CD4-positive, alpha-beta T cell treated with Interleukin-17A for 1 hour (primary cell): Measurements from ENCODE around the gene DNAAF1.

Source experiments
- DNase-seq: peaks from one replicate; pipeline ENCODE4 v3.0.0-alpha.2; 2020

The DNAAF1 gene

DNA sequence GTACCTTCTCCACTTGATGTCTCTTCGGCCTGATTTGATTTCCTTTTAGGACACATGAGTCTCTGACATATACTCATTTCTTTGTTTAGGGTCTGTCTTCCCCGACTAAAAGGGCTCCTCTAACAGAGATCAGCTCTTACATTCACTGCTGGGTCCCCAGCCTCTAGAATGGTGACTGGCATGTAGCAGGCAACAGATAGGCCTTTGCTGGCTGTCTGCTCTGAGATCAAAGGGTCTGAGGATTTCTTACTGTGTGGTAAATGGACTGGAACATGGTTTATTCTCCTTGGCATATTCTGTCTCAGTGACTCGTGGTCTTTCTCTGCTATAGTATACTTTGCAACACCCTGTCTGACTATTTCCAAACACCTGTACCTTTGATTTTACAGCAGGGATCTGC is 16.7 kb downstream of the DNAAF1 start:
- no peak for DNase-seq

DNA sequence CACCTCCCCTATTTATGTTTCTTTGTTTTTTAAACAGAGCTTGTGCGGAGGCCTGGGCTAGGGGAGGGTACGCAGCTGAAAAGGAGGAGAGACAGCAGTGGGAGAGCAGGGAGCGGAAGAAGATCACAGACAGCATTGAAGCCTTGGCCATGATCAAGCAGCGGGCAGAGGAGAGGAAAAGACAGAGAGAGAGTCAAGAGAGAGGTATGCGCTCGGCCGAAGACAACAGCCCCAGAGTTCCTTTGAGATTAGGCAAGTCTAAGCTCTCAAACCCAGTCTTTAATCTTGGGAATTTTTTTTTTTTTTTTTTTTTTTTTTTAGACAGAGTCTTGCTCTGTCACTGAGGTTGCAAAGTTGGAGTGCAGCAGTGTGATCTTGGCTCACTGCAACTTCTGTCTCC is 20.6 kb downstream of the DNAAF1 start:
- DNase-seq: no peak

DNA sequence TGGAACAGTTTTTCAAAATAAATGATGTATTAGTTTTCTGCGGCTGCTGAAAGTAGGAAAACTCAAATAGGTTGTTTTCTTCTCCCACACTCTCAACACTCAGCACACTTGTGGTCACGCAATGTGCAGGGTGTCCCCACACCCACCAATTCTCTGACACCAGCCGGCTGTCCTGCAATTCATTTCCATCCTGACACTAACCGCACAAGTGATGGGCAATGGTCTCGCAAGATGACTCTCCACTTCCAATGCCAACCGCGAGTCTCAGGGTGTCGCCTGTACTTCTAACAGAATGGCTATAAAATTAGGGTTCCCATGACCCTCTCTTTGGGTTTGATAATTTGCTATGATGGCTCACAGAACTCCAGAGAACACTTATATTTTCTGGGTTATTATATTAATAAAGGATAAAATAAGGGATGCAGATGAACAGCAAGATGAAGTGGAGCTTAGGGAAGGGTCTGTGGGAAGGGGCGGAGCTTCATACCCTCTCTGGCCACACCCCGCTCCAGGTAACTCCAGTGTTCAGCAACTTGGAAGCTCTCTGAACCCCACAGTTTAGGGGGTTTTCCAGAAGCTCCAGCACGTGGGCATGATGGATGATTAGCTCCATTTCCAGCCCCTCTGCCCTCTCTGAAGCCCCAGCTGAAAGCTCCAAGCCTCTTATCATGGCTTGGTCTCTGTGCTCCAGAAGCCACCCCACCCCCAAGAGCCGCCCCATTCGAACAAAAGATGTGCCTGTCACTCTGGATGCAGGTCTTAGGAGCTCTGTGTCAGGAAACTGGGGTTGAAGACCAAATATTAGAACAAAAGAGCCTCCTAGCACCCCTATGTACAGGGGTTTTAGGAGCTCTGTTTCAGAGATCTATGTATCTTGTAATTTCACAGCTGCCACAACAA is 21.9 kb downstream of the DNAAF1 start:
- DNase-seq: no peak

DNA sequence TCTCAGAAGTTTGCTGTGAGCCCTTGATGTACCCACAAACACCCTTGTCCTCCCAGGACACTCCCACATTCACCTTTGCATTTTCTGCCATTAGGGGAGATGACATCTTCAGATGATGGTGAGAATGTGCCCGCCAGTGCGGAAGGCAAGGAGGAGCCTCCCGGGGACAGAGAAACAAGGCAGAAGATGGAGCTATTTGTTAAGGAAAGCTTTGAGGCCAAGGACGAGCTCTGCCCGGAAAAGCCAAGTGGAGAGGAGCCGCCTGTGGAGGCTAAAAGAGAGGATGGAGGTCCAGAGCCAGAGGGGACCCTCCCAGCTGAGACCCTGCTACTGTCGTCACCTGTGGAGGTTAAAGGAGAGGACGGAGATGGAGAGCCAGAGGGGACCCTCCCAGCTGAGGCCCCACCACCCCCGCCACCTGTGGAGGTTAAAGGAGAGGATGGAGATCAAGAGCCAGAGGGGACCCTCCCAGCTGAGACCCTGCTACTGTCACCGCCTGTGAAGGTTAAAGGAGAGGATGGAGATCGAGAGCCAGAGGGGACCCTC is 24.7 kb downstream of the DNAAF1 start:
- no peak for DNase-seq

DNA sequence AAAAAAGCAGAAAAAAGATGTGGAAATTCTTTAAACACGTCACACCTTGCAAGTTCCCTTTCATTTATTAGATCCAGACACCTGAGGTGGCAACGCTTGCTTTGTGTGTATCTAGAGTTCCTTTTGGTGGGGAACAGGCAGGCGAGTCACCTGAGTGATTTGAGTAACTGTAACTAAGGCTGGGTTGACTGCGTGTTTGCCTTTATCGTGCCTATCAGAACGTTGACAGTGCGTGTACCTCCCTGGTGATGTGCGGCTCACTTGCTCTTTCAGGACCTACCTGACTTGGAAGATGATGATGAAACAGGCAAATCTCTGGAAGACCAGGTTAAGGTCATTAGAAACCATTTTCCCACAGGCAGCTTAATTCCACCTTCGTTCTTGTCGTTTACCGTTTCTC is 29.3 kb downstream of the DNAAF1 start:
- DNase-seq: no peak

DNA sequence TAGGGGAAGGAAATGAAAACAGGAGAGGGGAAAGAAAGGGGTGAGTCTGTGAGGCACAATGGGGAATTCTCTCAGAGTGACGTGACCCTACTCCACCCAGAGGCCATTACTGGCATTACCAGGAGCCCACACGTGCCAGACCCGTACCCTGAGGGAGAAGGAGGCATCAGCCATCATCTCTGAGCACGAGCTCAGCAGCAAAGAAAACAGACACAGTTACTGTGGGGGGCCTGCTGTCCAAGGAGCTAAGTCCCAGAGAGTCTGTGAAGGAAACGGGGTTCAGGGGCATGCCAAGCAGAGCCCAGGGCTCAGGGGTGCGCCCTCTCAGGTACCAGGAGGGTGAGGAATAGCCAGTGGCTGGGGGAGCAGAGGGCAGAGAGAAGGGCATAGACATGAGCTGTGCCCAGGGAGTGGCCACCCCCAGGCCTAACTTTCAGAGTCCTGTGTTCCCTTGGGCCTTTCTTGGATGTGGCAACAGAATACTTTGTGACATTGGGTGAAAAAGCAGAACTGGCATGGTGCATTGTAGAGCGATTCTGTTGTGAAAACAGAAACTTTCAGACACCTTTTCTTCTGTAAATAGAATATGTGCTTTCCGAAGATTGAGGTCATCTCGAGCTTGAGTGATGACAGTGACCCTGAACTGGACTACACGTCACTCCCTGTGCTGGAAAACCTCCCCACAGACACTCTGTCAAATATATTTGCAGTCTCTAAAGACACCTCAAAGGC is 30.4 kb downstream of the DNAAF1 start:
- DNase-seq: peak; percentile 11

DNA sequence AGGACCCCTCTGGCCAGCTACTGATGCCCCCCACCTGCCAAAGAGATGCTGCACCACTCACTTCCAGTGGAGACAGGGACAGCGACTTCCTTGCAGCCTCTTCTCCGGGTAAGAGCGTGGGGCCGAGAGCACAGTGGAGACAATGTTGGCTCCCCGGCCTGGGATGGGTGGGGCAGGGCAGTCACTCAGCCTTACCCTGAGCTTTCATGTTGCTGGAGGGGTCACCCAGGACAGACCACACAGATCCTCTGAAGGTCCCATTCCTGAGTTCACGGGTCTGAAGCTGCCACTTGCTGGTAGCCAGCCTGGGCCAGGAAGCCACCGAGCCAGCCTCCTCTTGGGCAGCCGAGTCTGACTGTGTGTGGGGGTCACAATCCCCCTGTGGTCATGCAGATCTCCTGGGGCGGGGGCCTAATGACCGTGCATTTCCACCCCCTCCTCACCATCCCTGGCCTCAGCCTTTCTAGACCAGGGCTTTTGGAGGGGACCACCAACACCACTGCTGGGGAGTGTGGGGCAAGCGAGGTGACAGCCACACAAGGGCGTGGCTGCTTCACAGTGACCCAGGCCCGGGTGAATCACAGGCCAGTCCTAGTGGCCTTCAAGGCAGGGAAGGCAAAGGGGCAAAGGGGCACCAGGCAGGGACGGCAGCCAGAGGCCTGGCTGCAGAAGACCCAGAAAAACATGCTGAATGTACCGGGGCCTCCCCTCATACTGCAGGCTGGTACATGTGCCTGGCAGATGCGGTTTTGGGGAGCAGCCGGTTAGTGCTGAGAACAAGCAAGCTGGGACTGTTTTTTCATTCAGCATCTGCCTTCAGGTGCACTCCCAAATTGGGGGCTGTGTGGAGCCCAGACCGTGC is 31.3 kb downstream of the DNAAF1 start:
- no peak for DNase-seq

DNA sequence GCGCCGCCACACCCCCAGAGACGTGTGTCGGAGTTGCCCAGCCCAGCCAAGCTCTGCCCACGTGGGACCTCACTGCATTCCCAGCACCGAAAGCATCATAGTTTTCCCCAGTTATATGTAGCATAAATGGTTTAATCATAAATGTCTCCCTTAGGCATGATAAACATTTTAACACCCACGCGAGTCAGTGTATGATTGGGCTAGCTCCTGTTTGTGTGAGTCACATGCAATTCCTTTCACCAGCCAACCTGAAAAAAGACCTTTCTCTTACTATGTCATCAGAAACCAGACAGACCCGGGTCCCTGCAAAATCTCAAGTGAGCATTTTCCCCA is 32.6 kb downstream of the DNAAF1 start:
- no peak for DNase-seq

DNA sequence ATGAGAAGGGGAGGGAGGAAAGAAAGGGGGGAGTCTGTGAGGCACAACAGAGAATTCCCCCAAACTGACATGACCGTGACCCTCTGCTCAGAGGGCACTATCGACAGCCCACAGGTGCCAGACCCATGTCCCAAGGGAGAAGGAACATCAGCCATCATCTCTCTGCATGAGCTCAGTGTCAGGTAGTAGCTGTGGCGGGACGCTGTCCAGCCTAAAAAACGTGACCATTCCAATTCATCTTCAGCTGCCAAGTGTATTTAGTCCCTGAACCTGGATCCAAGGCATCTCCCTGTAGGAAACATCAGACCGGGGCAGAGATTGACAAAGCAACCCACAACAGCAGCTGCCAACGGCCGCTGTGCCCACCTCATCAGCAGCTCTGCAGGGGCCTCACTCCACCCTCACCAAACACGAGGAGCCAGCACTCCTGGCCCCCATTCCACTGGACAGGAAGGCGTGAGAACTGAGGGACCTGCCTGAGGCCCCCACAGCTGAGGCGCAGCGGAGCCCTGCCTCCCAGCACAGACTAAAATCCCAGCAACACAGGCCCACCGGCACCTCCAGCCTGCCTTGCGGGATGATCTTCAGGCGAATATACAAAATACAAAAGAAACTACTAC is 33.1 kb downstream of the DNAAF1 start:
- no peak for DNase-seq

DNA sequence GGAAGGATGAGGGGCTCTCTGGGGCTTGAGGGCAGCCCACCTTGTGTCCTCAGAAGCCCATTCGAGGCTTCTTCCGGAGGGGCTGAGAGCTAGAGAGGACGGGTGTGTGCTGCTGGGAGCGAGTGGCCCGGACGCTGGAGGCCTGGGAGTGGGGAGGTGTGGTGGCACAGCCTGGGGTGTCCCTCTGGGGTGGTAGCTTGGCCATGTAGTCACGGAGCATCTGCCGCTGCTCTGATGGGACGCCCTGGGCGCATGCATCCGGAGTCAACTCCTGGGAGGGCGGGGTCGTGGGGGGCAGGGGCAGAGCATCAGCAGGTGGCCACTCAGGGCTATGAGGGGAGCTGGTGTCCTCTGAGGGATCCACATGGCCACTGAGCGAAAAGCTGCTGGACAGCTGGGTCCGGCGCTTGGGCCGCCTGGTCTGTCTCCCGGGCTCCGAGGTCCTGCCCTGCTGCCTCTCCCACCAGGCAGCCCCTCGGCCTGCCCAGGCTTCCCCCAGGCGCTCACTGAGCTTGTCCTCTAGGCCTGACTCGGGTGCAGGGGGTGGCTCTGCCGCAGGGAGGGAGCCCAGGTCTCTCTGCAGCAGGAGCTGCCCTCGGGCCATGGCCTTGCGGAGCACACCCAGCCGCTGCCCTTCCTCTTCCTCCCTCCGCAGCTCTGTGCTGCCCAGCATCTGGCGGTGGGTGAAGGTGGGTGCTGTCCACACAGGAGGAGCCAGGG is 33.9 kb downstream of the DNAAF1 start:
- DNase-seq: no peak

DNA sequence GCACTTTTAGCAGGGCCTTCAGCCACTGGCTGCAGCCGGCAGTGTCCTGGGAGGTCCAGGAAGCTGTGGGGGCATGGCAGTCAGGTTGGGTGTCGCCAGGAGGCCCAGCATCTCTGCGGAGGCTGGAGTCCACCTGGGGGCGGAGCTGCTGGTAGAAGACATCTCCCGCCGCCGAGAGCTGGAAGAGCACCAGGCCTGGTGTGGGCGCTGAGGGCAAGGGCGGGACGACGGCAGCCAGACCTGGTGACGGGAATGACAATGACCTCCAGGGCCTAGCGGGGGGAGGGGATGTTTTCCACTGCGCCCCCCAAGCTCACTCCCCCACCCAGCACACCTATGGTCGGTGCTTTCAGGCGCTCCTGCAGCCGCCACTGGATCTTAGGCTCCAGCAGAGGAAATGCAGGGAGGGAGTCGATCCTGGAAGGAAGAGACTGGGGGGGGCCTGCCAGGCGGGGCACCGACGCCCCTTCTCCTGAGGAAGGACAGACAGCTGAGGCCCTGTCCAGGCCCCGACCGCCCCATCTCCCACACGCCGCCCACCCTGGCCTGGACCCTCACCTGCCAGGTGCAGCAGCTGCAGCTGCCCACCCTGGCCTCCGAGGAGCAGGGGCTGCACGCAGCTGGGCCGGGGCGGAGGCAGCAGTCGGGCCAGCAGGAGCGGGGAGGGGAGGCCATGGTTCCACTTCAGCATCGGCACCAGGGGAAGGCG is 34.7 kb downstream of the DNAAF1 start:
- DNase-seq: no peak

DNA sequence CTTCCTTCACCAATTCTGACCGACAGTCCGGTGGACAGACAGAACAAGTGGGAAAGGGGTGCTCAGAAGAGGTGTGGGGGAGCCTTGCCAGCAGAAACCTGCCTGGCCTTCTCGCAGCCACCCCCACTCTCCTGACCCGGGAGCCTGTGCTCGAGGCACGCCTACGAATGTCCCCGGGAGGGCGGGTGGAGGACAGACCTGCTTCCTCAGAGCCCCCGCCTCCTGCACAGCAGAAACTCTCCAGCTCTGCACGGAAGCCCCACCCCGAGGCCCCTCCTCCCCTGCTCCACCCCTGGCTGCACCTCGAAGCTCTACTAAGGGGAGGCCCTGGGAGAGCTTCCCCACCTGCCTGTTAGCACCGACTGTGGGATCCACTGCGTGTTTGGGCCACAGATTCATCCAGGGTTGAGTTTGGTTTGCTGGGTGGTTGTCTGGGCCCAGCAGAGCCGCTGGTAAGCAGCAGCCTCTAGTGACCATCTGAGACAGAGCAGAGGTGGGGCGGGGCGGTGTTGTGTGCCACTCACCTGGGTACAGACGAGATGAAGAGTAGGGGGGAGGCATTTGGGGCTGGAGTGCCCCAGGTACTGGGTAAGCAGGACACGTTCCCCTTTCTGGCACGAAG is 35.5 kb downstream of the DNAAF1 start:
- DNase-seq: no peak

DNA sequence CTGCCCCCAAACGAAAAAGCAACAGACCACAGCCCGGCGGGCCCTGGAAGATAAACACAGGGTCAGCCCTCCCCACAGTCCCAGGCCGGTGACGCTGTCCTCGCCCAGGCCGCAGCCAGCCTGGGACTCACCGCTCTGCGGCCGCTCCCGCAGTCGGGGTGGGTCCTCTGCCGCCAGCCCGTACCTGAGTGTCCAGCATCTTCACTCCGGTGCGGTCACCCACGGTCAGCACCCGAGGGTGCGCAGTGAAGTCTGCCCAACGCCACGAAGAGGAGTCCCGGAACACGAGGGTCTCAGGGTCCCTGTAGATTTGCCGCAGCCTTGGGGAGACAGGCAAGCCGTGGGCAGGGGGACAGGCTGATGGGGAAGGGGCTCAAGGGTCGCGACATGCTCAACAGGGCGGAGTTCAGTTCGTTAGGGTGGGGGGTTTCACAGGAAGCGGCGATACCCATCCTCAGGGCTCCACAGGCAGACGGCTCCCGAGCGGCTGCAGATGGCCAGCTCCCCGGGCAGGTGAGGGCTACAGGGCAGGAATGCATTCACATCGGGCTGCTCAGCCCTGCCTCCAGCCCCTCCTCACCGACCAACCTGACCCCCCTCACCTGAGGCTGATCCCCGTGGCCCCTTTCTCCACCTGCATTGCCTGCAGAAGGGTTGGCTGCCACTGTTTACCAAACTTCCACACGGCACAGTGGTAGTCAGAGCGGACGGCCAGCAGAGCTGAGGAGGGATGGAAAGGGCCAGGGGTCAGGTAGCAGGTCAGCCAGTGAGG is 36.2 kb downstream of the DNAAF1 start:
- no peak for DNase-seq

DNA sequence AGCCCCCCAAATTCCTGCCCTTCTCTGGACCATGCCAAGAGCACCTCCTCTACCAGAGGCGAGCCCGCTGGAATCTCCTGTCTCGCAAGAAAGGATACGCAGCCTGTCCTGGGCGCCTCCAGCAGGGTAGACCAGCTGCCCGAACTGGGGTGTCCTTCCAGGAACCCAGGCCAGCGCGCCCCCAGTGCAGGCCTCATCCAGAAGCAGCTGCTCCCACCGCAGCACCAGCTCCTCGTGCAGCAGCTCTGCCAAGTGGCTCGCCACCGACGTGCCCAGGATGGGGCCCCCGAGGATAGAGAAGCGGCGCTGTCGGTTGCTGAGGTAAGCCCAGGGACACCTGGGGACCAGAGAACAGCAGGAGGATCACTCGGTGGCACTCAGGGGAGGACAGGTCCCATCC is 37.0 kb downstream of the DNAAF1 start:
- DNase-seq: no peak

DNA sequence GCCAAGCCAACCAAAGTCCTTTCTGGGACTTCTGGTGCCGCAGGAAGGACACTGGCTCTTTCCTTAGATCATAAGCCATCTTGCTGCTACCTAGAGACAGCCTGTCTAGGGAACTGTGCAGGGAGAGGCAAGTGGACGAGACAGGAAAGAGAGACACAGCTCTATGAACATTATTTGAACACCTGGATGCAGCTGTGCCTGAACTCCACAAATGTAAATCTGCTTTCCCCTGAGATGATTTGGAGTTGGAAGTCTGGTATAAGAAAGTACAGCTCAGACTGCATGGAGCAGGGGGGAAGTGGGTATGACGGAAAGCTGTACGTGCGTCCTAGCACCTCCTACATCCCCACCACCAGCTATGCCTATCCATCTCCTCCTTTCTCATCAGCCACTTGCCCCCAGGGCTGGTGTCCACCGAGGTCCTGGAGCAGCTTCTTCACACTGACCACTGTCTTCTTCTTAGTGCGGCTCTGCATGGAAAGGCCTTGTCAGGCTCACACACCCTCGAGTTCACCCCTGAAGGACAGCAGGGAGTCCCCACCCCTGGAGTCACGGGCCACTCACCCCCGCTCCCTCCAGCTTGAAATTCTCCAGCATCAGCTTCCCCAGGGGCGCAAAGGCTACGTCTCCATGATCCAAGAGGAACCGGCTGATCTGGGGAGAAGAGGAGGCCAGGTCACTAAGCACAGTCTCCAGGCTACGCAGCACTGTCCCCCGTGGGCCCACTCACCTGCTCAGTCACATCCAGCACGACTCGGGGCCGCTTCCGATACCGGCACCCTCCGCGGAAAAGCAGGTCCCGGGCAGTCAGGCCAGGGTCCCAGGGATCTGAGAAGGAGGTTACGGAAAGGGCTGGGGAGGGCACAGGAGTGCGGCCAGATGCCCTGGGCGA is 37.8 kb downstream of the DNAAF1 start:
- no peak for DNase-seq

DNA sequence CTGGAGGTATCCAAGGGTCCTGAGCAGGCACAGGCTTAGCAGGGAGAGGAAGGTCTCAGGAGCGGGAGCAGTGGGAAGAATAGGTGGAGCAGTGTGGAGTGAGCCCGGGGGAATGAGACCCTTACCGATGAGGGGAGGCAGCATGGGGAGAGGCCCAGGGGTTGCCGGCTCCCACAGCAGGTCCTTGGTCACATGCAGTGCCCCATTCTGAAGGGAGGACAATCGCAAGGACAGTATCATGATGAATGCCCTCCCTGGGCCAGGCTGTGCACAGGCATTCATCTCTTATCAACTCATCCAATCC is 38.4 kb downstream of the DNAAF1 start:
- no peak for DNase-seq

DNA sequence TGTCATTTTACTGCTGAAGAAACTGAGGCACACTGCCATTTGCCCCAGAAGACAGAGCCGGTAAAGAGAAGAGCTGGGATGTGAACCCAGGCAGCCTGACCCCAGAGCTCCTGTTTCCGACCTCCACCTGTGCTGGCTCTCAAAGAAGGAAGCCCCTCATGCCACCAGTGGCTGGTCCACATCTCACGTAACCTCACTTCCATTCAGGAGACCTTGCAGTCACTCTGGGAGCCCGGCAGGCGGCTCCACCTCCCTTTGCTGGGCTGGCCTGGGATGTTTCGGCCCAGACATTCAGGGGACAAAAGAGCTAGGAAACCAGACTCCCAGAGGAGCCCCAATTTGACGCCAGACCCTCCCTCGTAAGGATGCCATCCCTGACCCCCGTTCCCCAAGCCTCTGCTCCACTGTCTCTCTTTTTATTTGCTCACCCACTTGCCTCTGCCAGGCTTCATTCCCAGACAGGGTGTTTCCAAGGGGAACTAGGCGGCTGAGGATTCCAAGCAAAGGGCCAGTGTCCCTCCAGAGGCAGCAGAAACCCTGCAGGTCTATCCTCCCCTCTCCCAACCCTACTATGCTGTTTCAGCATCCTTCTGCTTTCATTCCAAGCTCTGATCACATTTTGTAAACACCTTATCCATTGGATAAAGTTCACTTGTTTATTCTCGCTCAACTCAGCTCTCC is 38.9 kb downstream of the DNAAF1 start:
- no peak for DNase-seq

DNA sequence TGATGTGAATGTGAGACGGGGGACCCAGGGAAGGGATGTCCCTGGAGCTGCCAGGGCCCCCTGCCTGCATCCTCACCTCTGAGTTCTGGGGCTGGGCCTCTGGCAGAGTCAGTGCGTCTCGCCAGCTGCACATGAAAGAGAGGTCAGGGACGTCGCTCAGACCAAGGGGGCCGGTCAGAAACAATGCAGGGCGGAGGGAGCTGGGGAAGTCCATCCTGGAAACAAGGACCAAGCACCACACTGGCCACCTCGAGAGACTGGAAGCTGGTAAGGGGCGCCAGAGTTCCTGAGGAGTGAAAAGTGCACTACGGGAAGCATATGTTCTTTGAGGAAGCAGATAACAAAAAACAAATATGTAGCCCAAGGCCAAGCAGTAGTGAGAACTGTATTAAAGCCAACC is 39.7 kb downstream of the DNAAF1 start:
- DNase-seq: no peak
